Thyroid gland (tissue), 4 donors: ENCODE data around the gene COL4A1. TPM values are rescaled to one million over a fixed set of nuclear protein-coding genes. Genes with fewer than 3 reads are reported as not detected.
A peak's percentile ranks its signal among the peaks of the same experiment; 100 is the strongest.

Source experiments
- DNase-seq, 2 donors: peaks; one replicate each; pipeline ENCODE4 v3.0.0-alpha.2; 2019
- H3K27ac ChIP-seq, 3 donors: fragments of 200-600 bp; sonication (generic); 1 replicate in 2 of 3; 2 replicates in 1 of 3; pipeline ENCODE4 v1.5.1; 2016 to 2019; ENCODE audit warnings: mild to moderate bottlenecking in 1 of 3, moderate library complexity in 1 of 3
- H3K27me3 ChIP-seq: fragments of 200-600 bp; sonication (generic); one replicate; pipeline ENCODE4 v1.5.1; 2019
- H3K36me3 ChIP-seq, 2 donors: fragments of 200-600 bp; sonication (generic); one replicate each; pipeline ENCODE4 v1.5.1; 2016 to 2019
- H3K4me1 ChIP-seq, 2 donors: fragments of 200-600 bp; sonication (generic); one replicate each; pipeline ENCODE4 v1.5.1; 2017 to 2019
- H3K4me3 ChIP-seq, 3 donors: fragments of 200-600 bp; sonication (generic); replicated peaks in 1 of 3; 1 replicate in 2 of 3; 2 replicates in 1 of 3; pipeline ENCODE4 v1.5.1; 2016; ENCODE audit warnings: mild to moderate bottlenecking in 1 of 3
- H3K9me3 ChIP-seq: fragments of 200-600 bp; sonication (generic); one replicate; pipeline ENCODE4 v1.5.1; 2017
- CTCF ChIP-seq, 6 experiments: fragments of 200-600 bp in 3 of 6; fragments of 450-650 bp in 3 of 6; sonication (generic) in 3 of 6; IDR thresholded peaks; one replicate each; pipeline ENCODE4 v1.5.1; 2016 to 2019; ENCODE audit warnings: antibody characterized with exemption in 6 of 6, mild to moderate bottlenecking in 2 of 6, inconsistent platforms in 1 of 6, moderate library complexity in 1 of 6
- POLR2A ChIP-seq, 2 donors: fragments of 450-650 bp; IDR thresholded peaks; one replicate each; pipeline ENCODE4 v1.6.1; 2017; ENCODE audit warnings: antibody characterized with exemption in 2 of 2, mild to moderate bottlenecking in 2 of 2, moderate library complexity in 1 of 2
- WGBS, 2 donors: methylation state at CpG; one replicate each; pipeline ENCODE4 v1.1.5; 2017; 5-methylcytosine and 5-hydroxymethylcytosine counted together
- intact Hi-C: fragments of 100-400 bp; cut with DNase I; formaldehyde crosslinking; loops from one replicate; pipeline ENCODE4 v1.15.1; 2023
- total RNA-seq, 4 donors: library from RNA; depleted of rRNA; stranded (reverse); fragments of >200 nt; gene quantifications; one replicate each; pipeline ENCODE4 v1.2.3, GENCODE V29; 2016

Gene COL4A1
- 100 to 1,000 TPM in 2 of 4 donors, 10 to 100 TPM in 2; 71.3 to 161 (median 112) TPM for total RNA-seq

GRCh38 chr13:110306960-110307766 is at the start of gene COL4A1, which contains the start of gene COL4A2:
Gene COL4A1 (minus strand): TSS chr13:110307157. CDS start chr13:110307027, 130 bp downstream.
Gene COL4A2 (plus strand): TSS chr13:110307284. CDS start chr13:110307904, 620 bp downstream.
- intact Hi-C loops, result no loop called here
- DNase-seq, result peak; percentile 70 to 80
- TF ChIP-seq POLR2A (IDR thresholded peaks at IDR 0.05) (peak; percentile 90 to 99), CTCF (IDR thresholded peaks at IDR 0.05) (peak in 1 of 6 experiments; percentile 3)
- H3K36me3 ChIP-seq, result no peaks in the 10 kb centered on the region
- peak within 1 kb of the TSS; percentile 76 to 97 (median 76) for H3K4me3 ChIP-seq
- peaks cover 52 to 70% of the 10 kb centered on the region in 2 donors for H3K4me1 ChIP-seq
- no peaks in the 10 kb centered on the region for H3K27me3 ChIP-seq
- peak within 1 kb of the TSS; percentile 90 to 99 (median 93) for H3K27ac ChIP-seq
- WGBS, 2 donors, result 0% methylated on average over 11 of the region's 96 CpGs; no CpG with 5 or more reads in 1 of the 2 donors
- no peaks in the 10 kb centered on the region for H3K9me3 ChIP-seq

- Histone ChIP-seq H3K36me3 (peaks cover 0 to 5% of the 10 kb centered on the region in 2 donors), H3K27me3 (no peaks in the 10 kb centered on the region), H3K9me3 (no peaks in the 10 kb centered on the region), H3K4me1 (peaks cover 25 to 49% of the 10 kb centered on the region in 2 donors), H3K27ac (no peak overlapping the region), H3K4me3 (no peak overlapping the region)
- DNase-seq, result no peak
- TF ChIP-seq POLR2A (IDR thresholded peaks at IDR 0.05), result no peak
- TF ChIP-seq CTCF (IDR thresholded peaks at IDR 0.05), result no peak
- intact Hi-C loops, result no loop called here
- 69 to 76% methylated on average over 12 of the region's 12 CpGs for WGBS, 2 donors
Observed at GRCh38 chr13:110356362-110356761, 49.4 kb upstream of the COL4A1 start.

GRCh38 chr13:110354715-110355473 is 47.9 kb upstream of the COL4A1 start:
- H3K4me3 ChIP-seq, result no peak overlapping the region
- intact Hi-C loops, result no loop called here
- no peak for DNase-seq
- no peaks in the 10 kb centered on the region for H3K27me3 ChIP-seq
- TF ChIP-seq POLR2A (IDR thresholded peaks at IDR 0.05), result no peak
- no peak for TF ChIP-seq CTCF (IDR thresholded peaks at IDR 0.05)
- peaks cover 32 to 53% of the 10 kb centered on the region in 2 donors for H3K4me1 ChIP-seq
- H3K9me3 ChIP-seq, result no peaks in the 10 kb centered on the region
- H3K27ac ChIP-seq, result peak overlapping the region in 2 of 3 donors; percentile 62 to 63
- WGBS, 2 donors, result 82 to 88% methylated on average over 5 of the region's 5 CpGs
- peaks cover 0 to 5% of the 10 kb centered on the region in 2 donors for H3K36me3 ChIP-seq

GRCh38 chr13:110354123-110354627 is 47.2 kb upstream of the COL4A1 start:
- 89 to 94% methylated on average over 6 of the region's 6 CpGs for WGBS, 2 donors
- no peak overlapping the region for H3K4me3 ChIP-seq
- TF ChIP-seq POLR2A (IDR thresholded peaks at IDR 0.05) (no peak), CTCF (IDR thresholded peaks at IDR 0.05) (no peak)
- H3K27me3 ChIP-seq, result no peaks in the 10 kb centered on the region
- no peaks in the 10 kb centered on the region for H3K9me3 ChIP-seq
- no peak for DNase-seq
- peaks cover 38 to 55% of the 10 kb centered on the region in 2 donors for H3K4me1 ChIP-seq
- H3K36me3 ChIP-seq, result peaks cover 0 to 5% of the 10 kb centered on the region in 2 donors
- peak overlapping the region; percentile 9 to 63 (median 62) for H3K27ac ChIP-seq
- intact Hi-C loops, result no loop called here
